GM12875 (cell line): ENCODE data around the gene TPT1.

Experiments
- H3K4me3 ChIP-seq: one replicate; pipeline ENCODE4 v1.5.1; 2011; ENCODE audit warnings: low read depth, low read length, control low read depth
- CTCF ChIP-seq: IDR thresholded peaks from 2 replicates; pipeline ENCODE4 v1.5.1; 2011; ENCODE audit warnings: low read depth, mild to moderate bottlenecking, control low read depth, inconsistent platforms, low read length, moderate library complexity, borderline replicate concordance; ENCODE audit not compliant: insufficient read depth

The TPT1 gene

GRCh38 chr13:45331692-45332035 is 9.3 kb downstream of the TPT1 start:
- no peak overlapping the region for H3K4me3 ChIP-seq
- no peak for TF ChIP-seq CTCF

- H3K4me3 ChIP-seq, result no peak overlapping the region
- no peak for TF ChIP-seq CTCF
Observed at GRCh38 chr13:45331123-45331619, 9.8 kb downstream of the TPT1 start.

- H3K4me3 ChIP-seq, result no peak overlapping the region
Observed at GRCh38 chr13:45328661-45329111, 12.3 kb downstream of the TPT1 start.

GRCh38 chr13:45327253-45327955 is 13.6 kb downstream of the TPT1 start:
- no peak for TF ChIP-seq CTCF
- no peak overlapping the region for H3K4me3 ChIP-seq

More at GRCh38 chr13:45328661-45329111, 12.3 kb downstream of the TPT1 start:
- TF ChIP-seq CTCF, result no peak

GRCh38 chr13:45325806-45326205 is 15.2 kb downstream of the TPT1 start:
- no peak for TF ChIP-seq CTCF
- no peak overlapping the region for H3K4me3 ChIP-seq

GRCh38 chr13:45320876-45321629 is 19.9 kb downstream of the TPT1 start:
- TF ChIP-seq CTCF, result no peak
- no peak overlapping the region for H3K4me3 ChIP-seq
